ENCODE data around the gene IRAK3.

DNA sequence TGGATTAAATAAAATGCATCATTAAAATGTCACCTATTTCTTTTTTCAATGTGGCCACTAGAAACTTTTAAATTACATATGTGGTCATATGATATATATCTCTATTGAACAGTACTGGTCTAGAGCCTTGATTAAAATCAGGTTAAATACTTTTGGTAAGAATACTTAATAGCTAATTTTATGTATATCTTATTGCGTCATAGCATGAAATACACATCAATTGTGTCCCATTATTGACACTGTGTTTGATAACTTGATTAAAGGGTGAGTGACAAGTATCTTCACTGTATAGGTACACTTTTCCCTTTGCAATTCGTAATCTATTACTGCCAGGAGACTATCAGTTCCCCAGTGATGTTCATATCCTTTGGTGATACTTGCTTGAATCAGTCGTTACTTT lies 108.9 kb downstream of the IRAK3 start:
- TF ChIP-seq, protein P1, sequence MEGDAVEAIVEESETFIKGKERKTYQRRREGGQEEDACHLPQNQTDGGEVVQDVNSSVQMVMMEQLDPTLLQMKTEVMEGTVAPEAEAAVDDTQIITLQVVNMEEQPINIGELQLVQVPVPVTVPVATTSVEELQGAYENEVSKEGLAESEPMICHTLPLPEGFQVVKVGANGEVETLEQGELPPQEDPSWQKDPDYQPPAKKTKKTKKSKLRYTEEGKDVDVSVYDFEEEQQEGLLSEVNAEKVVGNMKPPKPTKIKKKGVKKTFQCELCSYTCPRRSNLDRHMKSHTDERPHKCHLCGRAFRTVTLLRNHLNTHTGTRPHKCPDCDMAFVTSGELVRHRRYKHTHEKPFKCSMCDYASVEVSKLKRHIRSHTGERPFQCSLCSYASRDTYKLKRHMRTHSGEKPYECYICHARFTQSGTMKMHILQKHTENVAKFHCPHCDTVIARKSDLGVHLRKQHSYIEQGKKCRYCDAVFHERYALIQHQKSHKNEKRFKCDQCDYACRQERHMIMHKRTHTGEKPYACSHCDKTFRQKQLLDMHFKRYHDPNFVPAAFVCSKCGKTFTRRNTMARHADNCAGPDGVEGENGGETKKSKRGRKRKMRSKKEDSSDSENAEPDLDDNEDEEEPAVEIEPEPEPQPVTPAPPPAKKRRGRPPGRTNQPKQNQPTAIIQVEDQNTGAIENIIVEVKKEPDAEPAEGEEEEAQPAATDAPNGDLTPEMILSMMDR (IDR thresholded peaks at IDR 0.05), result no peak
- no peak for TF ChIP-seq POLR2A (IDR thresholded peaks at IDR 0.05)
- no peak for TF ChIP-seq POLR2AphosphoS5 (IDR thresholded peaks at IDR 0.05)
- no peak for TF ChIP-seq EP300 (IDR thresholded peaks at IDR 0.05)
